ENCODE results near the gene MBP. TPM values are rescaled to one million over a fixed set of nuclear protein-coding genes. Genes with fewer than 3 reads are reported as not detected.

Gene MBP
- polyA plus RNA-seq, 1 experiment, result 2.1 TPM

- ChIA-PET POLR2A (no interaction called here), CTCF (interaction anchor here (0.8 to 6.7 kb wide), 10 partner anchors 13 to 144 kb away, joined by 3 to 21 read pairs (median 4); no protein-coding TSS in a partner anchor)
- no peak overlapping the region for H3K4me3 ChIP-seq (ENCODE audit: low read depth, low read length)
- no peaks in the 10 kb centered on the region for H3K27me3 ChIP-seq (ENCODE audit: control insufficient read depth, insufficient read depth, low read length)
- DNase-seq (ENCODE audit: low read depth), result peak; percentile 49
- no peaks in the 10 kb centered on the region for H3K36me3 ChIP-seq (ENCODE audit: control insufficient read depth, insufficient read depth, low read length)
- 0 out of 2 replicates have a peak, but pooled peaks have one; percentile 16 for TF ChIP-seq CTCF (IDR thresholded peaks at IDR 0.05; ENCODE audit: insufficient read depth, low read depth, low read length)
These were observed 65.1 kb downstream of the MBP start for GRCh38 chr18:77067291-77068061.

- H3K36me3 ChIP-seq (ENCODE audit: control insufficient read depth, insufficient read depth, low read length), result no peaks in the 10 kb centered on the region
- TF ChIP-seq CTCF (IDR thresholded peaks at IDR 0.05; ENCODE audit: insufficient read depth, low read depth, low read length), result no peak
- no peak overlapping the region for H3K4me3 ChIP-seq (ENCODE audit: low read depth, low read length)
- CTCF ChIA-PET, result interaction anchor here (0.8 to 6.7 kb wide), 8 partner anchors 18 to 145 kb away, joined by 3 to 21 read pairs (median 4); no protein-coding TSS in a partner anchor
- no peak for DNase-seq (ENCODE audit: low read depth)
- H3K27me3 ChIP-seq (ENCODE audit: control insufficient read depth, insufficient read depth, low read length), result no peaks in the 10 kb centered on the region
- POLR2A ChIA-PET, result no interaction called here
These were observed 65.9 kb downstream of the MBP start for GRCh38 chr18:77066689-77067088.

- ChIA-PET POLR2A (no interaction called here), CTCF (interaction anchor here (1.0 to 4.3 kb wide), 3 partner anchors 11 to 72 kb away, joined by 3 to 16 read pairs (median 5); no protein-coding TSS in a partner anchor)
- no peak overlapping the region for H3K4me3 ChIP-seq (ENCODE audit: low read depth, low read length)
- TF ChIP-seq CTCF (IDR thresholded peaks at IDR 0.05; ENCODE audit: insufficient read depth, low read depth, low read length), result no peak
- DNase-seq (ENCODE audit: low read depth), result no peak
- H3K27me3 ChIP-seq (ENCODE audit: control insufficient read depth, insufficient read depth, low read length), result no peaks in the 10 kb centered on the region
- H3K36me3 ChIP-seq (ENCODE audit: control insufficient read depth, insufficient read depth, low read length), result no peaks in the 10 kb centered on the region
These were observed 66.5 kb downstream of the MBP start for GRCh38 chr18:77066101-77066500.

- H3K27me3 ChIP-seq (ENCODE audit: control insufficient read depth, insufficient read depth, low read length), result no peaks in the 10 kb centered on the region
- no peak for TF ChIP-seq CTCF (IDR thresholded peaks at IDR 0.05; ENCODE audit: insufficient read depth, low read depth, low read length)
- ChIA-PET CTCF (interaction anchor here (1.0 to 4.3 kb wide), 2 partner anchors 10 to 65 kb away, joined by 5 to 16 read pairs; no protein-coding TSS in a partner anchor), POLR2A (interaction anchor here (0.6 to 0.7 kb wide), 3 partner anchors 24 to 249 kb away, joined by 3 to 5 read pairs (median 4); no protein-coding TSS in a partner anchor)
- peak; percentile 75 for DNase-seq (ENCODE audit: low read depth)
- H3K4me3 ChIP-seq (ENCODE audit: low read depth, low read length), result no peak overlapping the region
- H3K36me3 ChIP-seq (ENCODE audit: control insufficient read depth, insufficient read depth, low read length), result no peaks in the 10 kb centered on the region
These were observed 67.2 kb downstream of the MBP start for GRCh38 chr18:77065221-77065981.

DNA sequence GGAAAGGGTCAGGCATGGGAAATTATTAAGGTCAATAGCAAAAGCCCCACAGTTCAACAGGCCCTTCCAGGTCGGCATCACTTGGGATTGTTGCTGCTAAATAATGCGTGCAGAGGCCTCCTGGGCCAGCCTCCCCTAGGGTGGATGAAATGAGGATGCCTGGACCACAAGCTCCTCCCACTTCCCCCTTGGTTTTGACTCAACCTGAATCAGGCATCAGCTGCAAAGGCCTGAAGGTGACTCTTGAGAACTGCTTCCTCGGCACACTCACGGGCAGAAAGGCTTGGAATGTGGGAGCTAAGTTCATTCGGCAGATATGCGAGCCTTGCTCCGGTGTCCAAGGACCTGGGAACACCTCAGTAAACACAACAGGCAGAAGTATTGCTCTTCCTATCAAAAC lies 69.3 kb downstream of the MBP start:
- no peak overlapping the region for H3K4me3 ChIP-seq (ENCODE audit: low read depth, low read length)
- ChIA-PET POLR2A (no interaction called here), CTCF (no interaction called here)
- no peaks in the 10 kb centered on the region for H3K36me3 ChIP-seq (ENCODE audit: control insufficient read depth, insufficient read depth, low read length)
- H3K27me3 ChIP-seq (ENCODE audit: control insufficient read depth, insufficient read depth, low read length), result no peaks in the 10 kb centered on the region
- DNase-seq (ENCODE audit: low read depth), result no peak
- no peak for TF ChIP-seq CTCF (IDR thresholded peaks at IDR 0.05; ENCODE audit: insufficient read depth, low read depth, low read length)

Data from BJ (cell line).